AG04450 (cell line): Measurements from ENCODE around the gene PI4KA. TPM values are rescaled to one million over a fixed set of nuclear protein-coding genes. Genes with fewer than 3 reads are reported as not detected.

Experiments
- CTCF ChIA-PET: fragments of 300-600, 350-600 bp; formaldehyde crosslinking; extraction: SDS; loops from one replicate; lab custom pipeline; 2022; ENCODE audit warnings: antibody characterized with exemption, inconsistent platforms; lab: Charles Lee
- POLR2A ChIA-PET: fragments of 350-600 bp; formaldehyde crosslinking; extraction: SDS; loops from one replicate; lab custom pipeline; 2021; ENCODE audit warnings: antibody characterized with exemption, inconsistent platforms; lab: Yijun Ruan, JAX
- DNase-seq: peaks from one replicate; pipeline ENCODE4 v3.0.0-alpha.2; 2011; ENCODE audit warnings: low read depth, low spot score
- H3K27ac ChIP-seq: one replicate; pipeline ENCODE4 v1.5.1; 2012; ENCODE audit warnings: low read depth, low read length, control low read depth
- H3K27me3 ChIP-seq: one replicate; pipeline ENCODE4 v1.6.0; 2012; ENCODE audit warnings: low read length; ENCODE audit not compliant: control insufficient read depth, insufficient read depth
- H3K4me3 ChIP-seq: 2 replicates; pipeline ENCODE4 v1.5.1; 2011; ENCODE audit warnings: mild to moderate bottlenecking, low read depth, low read length, control low read depth
- H3K9me3 ChIP-seq: 2 replicates; pipeline ENCODE4 v1.5.1; 2012; ENCODE audit warnings: low read length; ENCODE audit not compliant: control insufficient read depth, insufficient read depth
- polyA plus RNA-seq: library from polyadenylated mRNA; depleted of rRNA; stranded (reverse); fragments of >200 nt; gene quantifications from 2 replicates; pipeline ENCODE4 v1.2.3, GENCODE V29; 2011
- TF ChIP-seq, protein P1 (sequence below): IDR thresholded peaks from 2 replicates; pipeline ENCODE4 v1.5.1; 2011; ENCODE audit warnings: low read depth, low read length, control low read depth, inconsistent platforms

PI4KA gene
- polyA plus RNA-seq, 1 experiment: 27.5 TPM

- TF ChIP-seq, protein P1, sequence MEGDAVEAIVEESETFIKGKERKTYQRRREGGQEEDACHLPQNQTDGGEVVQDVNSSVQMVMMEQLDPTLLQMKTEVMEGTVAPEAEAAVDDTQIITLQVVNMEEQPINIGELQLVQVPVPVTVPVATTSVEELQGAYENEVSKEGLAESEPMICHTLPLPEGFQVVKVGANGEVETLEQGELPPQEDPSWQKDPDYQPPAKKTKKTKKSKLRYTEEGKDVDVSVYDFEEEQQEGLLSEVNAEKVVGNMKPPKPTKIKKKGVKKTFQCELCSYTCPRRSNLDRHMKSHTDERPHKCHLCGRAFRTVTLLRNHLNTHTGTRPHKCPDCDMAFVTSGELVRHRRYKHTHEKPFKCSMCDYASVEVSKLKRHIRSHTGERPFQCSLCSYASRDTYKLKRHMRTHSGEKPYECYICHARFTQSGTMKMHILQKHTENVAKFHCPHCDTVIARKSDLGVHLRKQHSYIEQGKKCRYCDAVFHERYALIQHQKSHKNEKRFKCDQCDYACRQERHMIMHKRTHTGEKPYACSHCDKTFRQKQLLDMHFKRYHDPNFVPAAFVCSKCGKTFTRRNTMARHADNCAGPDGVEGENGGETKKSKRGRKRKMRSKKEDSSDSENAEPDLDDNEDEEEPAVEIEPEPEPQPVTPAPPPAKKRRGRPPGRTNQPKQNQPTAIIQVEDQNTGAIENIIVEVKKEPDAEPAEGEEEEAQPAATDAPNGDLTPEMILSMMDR: no peak
- CTCF ChIA-PET: no interaction called here
- Histone ChIP-seq H3K9me3 (no peaks in the 10 kb centered on the region), H3K4me3 (no peak overlapping the region), H3K27me3 (no peaks in the 10 kb centered on the region), H3K27ac (no peak overlapping the region)
- POLR2A ChIA-PET: no interaction called here
- no peak for DNase-seq
These were observed 47.4 kb downstream of the PI4KA start for GRCh38 chr22:20811171-20811570.

DNA sequence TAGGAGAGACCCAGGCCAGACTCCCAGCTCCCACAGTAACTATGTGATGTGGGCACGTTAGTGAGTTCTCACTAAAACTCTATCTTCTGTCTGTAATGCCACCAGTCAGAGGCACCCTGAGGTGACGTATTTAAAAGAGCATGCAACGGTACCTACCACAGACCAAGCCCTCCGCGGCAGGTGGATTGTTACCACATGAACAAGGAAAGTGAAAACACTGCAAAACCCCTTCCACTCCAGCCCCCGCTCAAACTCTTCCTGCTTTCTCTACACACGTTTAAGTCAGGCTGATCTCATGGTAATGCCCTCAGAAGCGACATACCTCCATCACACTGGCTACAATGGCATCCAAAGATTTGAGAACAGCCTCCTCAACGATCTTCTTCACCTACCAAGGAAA is 48.0 kb downstream of the PI4KA start:
- ChIA-PET CTCF (no interaction called here), POLR2A (no interaction called here)
- Histone ChIP-seq H3K9me3 (no peaks in the 10 kb centered on the region), H3K27me3 (no peaks in the 10 kb centered on the region), H3K27ac (no peak overlapping the region), H3K4me3 (no peak overlapping the region)
- TF ChIP-seq, protein P1: no peak
- no peak for DNase-seq

- no peak for DNase-seq
- Histone ChIP-seq H3K9me3 (no peaks in the 10 kb centered on the region), H3K4me3 (no peak overlapping the region), H3K27me3 (no peaks in the 10 kb centered on the region), H3K27ac (no peak overlapping the region)
- ChIA-PET CTCF (interaction anchor here (0.9 kb wide), 1 partner anchor 12 kb away, joined by 4 read pairs; no protein-coding TSS in a partner anchor), POLR2A (no interaction called here)
- TF ChIP-seq, protein P1: no peak
These were observed 48.9 kb downstream of the PI4KA start for GRCh38 chr22:20809538-20810185.

- H3K27ac ChIP-seq: no peak overlapping the region
- no peaks in the 10 kb centered on the region for H3K27me3 ChIP-seq
- H3K9me3 ChIP-seq: no peaks in the 10 kb centered on the region
- ChIA-PET POLR2A (no interaction called here), CTCF (interaction anchor here (0.9 kb wide), 1 partner anchor 13 kb away, joined by 4 read pairs; no protein-coding TSS in a partner anchor)
- no peak for DNase-seq
- no peak overlapping the region for H3K4me3 ChIP-seq
- TF ChIP-seq, protein P1: no peak
These were observed 49.8 kb downstream of the PI4KA start for GRCh38 chr22:20808844-20809243.

- TF ChIP-seq, protein P1: no peak
- Histone ChIP-seq H3K27ac (peak overlapping the region; percentile 74), H3K9me3 (no peaks in the 10 kb centered on the region), H3K27me3 (no peaks in the 10 kb centered on the region), H3K4me3 (no peak overlapping the region)
- CTCF ChIA-PET: interaction anchor here (0.7 kb wide), 1 partner anchor 15 kb away, joined by 4 read pairs; no protein-coding TSS in a partner anchor
- POLR2A ChIA-PET: interaction anchor here (0.6 to 0.7 kb wide), 2 partner anchors 171 to 283 kb away, joined by 3 read pairs; no protein-coding TSS in a partner anchor
- DNase-seq: peak; percentile 89
These were observed 51.3 kb downstream of the PI4KA start for GRCh38 chr22:20807315-20807752.
